RWPE2 (cell line): ENCODE results near the gene SHANK3.
A peak's percentile ranks its signal among the peaks of the same experiment; 100 is the strongest.

ENCODE experiments used
- ATAC-seq: fragments of 200-7000 bp; cut with Tn5 transposase; 3 replicates; pipeline ENCODE4 v1.9.1; 2021; ENCODE audit warnings: low read depth
- DNase-seq: peaks from one replicate; pipeline ENCODE4 v3.0.0-alpha.2; 2020; ENCODE audit warnings: low spot score
- H3K27ac ChIP-seq: fragments of 450-650 bp; 2 replicates; pipeline ENCODE4 v1.5.1; 2017; ENCODE audit warnings: mild to moderate bottlenecking; ENCODE audit not compliant: poor library complexity, severe bottlenecking
- H3K27me3 ChIP-seq: fragments of 250-450 bp; sonication (Bioruptor Pico); 2 replicates; pipeline ENCODE4 v1.5.1; 2021; ENCODE audit warnings: mild to moderate bottlenecking, moderate library complexity; ENCODE audit not compliant: insufficient read depth, poor library complexity, severe bottlenecking
- H3K36me3 ChIP-seq: fragments of 250-450 bp; sonication (Bioruptor Pico); 2 replicates; pipeline ENCODE4 v1.5.1; 2020; ENCODE audit warnings: low read depth, mild to moderate bottlenecking, moderate library complexity
- H3K4me1 ChIP-seq: fragments of 250-450 bp; sonication (Bioruptor Pico); 2 replicates; pipeline ENCODE4 v1.5.1; 2021; ENCODE audit warnings: mild to moderate bottlenecking, moderate library complexity; ENCODE audit not compliant: insufficient read depth, poor library complexity, severe bottlenecking
- H3K4me3 ChIP-seq: fragments of 250-450 bp; sonication (Bioruptor Pico); 2 replicates; pipeline ENCODE4 v1.5.1; 2021; ENCODE audit warnings: mild to moderate bottlenecking, moderate library complexity; ENCODE audit not compliant: severe bottlenecking
- H3K9me3 ChIP-seq: fragments of 250-450 bp; sonication (Bioruptor Pico); 2 replicates; pipeline ENCODE4 v1.5.1; 2021; ENCODE audit warnings: mild to moderate bottlenecking, moderate library complexity; ENCODE audit not compliant: severe bottlenecking
- TF ChIP-seq, protein P1 (sequence below): fragments of 450-650 bp; IDR thresholded peaks from one replicate; pipeline ENCODE4 v1.5.1; 2017; ENCODE audit warnings: mild to moderate bottlenecking, moderate library complexity; ENCODE audit not compliant: poor library complexity, severe bottlenecking

The SHANK3 gene

GRCh38 chr22:50712341-50713007 is 39.9 kb downstream of the SHANK3 start:
- H3K36me3 ChIP-seq, result no peaks in the 10 kb centered on the region
- H3K27ac ChIP-seq, result no peak overlapping the region
- no peaks in the 10 kb centered on the region for H3K9me3 ChIP-seq
- H3K4me1 ChIP-seq, result no peaks in the 10 kb centered on the region
- H3K4me3 ChIP-seq, result no peak overlapping the region
- DNase-seq (peak; percentile 44), ATAC-seq (no peak)
- TF ChIP-seq, protein P1, sequence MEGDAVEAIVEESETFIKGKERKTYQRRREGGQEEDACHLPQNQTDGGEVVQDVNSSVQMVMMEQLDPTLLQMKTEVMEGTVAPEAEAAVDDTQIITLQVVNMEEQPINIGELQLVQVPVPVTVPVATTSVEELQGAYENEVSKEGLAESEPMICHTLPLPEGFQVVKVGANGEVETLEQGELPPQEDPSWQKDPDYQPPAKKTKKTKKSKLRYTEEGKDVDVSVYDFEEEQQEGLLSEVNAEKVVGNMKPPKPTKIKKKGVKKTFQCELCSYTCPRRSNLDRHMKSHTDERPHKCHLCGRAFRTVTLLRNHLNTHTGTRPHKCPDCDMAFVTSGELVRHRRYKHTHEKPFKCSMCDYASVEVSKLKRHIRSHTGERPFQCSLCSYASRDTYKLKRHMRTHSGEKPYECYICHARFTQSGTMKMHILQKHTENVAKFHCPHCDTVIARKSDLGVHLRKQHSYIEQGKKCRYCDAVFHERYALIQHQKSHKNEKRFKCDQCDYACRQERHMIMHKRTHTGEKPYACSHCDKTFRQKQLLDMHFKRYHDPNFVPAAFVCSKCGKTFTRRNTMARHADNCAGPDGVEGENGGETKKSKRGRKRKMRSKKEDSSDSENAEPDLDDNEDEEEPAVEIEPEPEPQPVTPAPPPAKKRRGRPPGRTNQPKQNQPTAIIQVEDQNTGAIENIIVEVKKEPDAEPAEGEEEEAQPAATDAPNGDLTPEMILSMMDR, result no peak
- no peaks in the 10 kb centered on the region for H3K27me3 ChIP-seq

DNA sequence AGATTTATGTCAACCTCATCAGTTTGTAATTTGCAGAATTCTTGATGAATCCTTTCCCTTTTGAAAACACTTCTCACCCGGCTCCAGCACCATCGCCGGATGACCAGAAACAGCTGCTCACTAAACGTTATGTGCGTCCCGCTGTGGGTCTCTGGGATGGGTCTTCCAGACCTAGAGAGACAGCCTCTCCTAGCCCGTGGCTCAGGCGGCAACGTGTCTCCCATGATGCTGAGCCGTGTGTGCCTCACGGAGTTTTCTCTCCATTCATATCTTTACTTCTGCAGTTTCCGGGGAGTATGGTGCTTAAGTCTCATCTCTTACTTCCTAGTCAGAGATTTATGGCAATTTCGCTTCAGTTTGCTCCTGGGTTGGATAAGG is 40.4 kb downstream of the SHANK3 start:
- no peaks in the 10 kb centered on the region for H3K27me3 ChIP-seq
- H3K4me1 ChIP-seq, result no peaks in the 10 kb centered on the region
- H3K9me3 ChIP-seq, result no peaks in the 10 kb centered on the region
- H3K36me3 ChIP-seq, result no peaks in the 10 kb centered on the region
- DNase-seq (peak; percentile 21), ATAC-seq (no peak)
- TF ChIP-seq, protein P1, result no peak
- H3K27ac ChIP-seq, result no peak overlapping the region
- no peak overlapping the region for H3K4me3 ChIP-seq

DNA sequence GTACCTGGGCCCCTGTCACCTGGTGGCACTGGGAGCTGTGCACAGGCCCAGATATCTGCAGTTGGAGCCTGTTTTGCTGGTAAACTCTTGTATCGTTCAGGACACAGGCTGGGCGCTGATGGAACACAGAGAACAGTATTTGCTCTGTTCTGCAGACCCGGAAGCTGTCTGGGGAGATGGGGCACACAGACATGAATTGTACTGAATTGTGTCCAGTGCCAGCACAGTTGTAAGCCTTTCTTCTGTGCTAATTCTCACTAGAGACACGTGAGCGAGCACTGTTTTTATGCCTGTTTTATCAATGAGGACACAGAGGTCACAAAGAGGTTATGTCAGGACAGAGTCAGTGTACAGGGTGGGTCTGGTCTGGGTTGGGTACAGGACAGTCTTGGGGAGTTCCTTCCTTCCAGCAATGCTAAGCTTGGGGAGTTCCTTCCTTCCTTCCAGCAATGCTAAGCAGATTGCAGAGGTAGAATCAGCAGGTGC is 41.0 kb downstream of the SHANK3 start:
- no peak overlapping the region for H3K4me3 ChIP-seq

GRCh38 chr22:50714150-50714549 is 41.5 kb downstream of the SHANK3 start:
- Histone ChIP-seq H3K36me3 (no peaks in the 10 kb centered on the region), H3K4me3 (no peak overlapping the region), H3K27ac (no peak overlapping the region), H3K27me3 (no peaks in the 10 kb centered on the region), H3K4me1 (no peaks in the 10 kb centered on the region), H3K9me3 (no peaks in the 10 kb centered on the region)
- ATAC-seq, result no peak
- no peak for DNase-seq
- TF ChIP-seq, protein P1, result no peak

More for the DNA sequence above, 41.0 kb downstream of the SHANK3 start:
- no peaks in the 10 kb centered on the region for H3K27me3 ChIP-seq
- no peaks in the 10 kb centered on the region for H3K4me1 ChIP-seq
- H3K27ac ChIP-seq, result no peak overlapping the region
- H3K36me3 ChIP-seq, result no peaks in the 10 kb centered on the region
- TF ChIP-seq, protein P1, result no peak
- no peak for ATAC-seq
- H3K9me3 ChIP-seq, result no peaks in the 10 kb centered on the region
- DNase-seq, result peak; percentile 22

- no peak for DNase-seq
- Histone ChIP-seq H3K36me3 (no peaks in the 10 kb centered on the region), H3K4me1 (no peaks in the 10 kb centered on the region), H3K27me3 (no peaks in the 10 kb centered on the region), H3K4me3 (no peak overlapping the region), H3K9me3 (no peaks in the 10 kb centered on the region), H3K27ac (no peak overlapping the region)
- TF ChIP-seq, protein P1, result no peak
- no peak for ATAC-seq
Measured at GRCh38 chr22:50714631-50715179, 42.1 kb downstream of the SHANK3 start.
